Prostate gland (tissue), 2 donors: ENCODE results near the gene C1QTNF9. TPM values are rescaled to one million over a fixed set of nuclear protein-coding genes. Genes with fewer than 3 reads are reported as not detected.
"Not testable (repeated sequence)": the region's sequence is repeated elsewhere in the genome, so short reads cannot be mapped to it uniquely, and the experiment has no call there.

Experiments used
- DNase-seq: peaks from one replicate; pipeline ENCODE4 v3.0.0-alpha.2; 2019; ENCODE audit warnings: low spot score
- H3K27ac ChIP-seq, 2 donors: fragments of 200-600 bp; sonication (generic); 2 replicates each; pipeline ENCODE4 v1.5.1; 2017 to 2019
- H3K27me3 ChIP-seq: fragments of 200-600 bp; sonication (generic); replicated peaks from 2 replicates; pipeline ENCODE4 v1.5.1; 2019; ENCODE audit not compliant: insufficient read depth
- H3K36me3 ChIP-seq, 2 donors: fragments of 200-600 bp; sonication (generic); 1 replicate in 1 of 2; 2 replicates in 1 of 2; pipeline versions ENCODE4 v1.5.1 to v1.8.1; 2017 to 2019
- H3K4me1 ChIP-seq: fragments of 200-600 bp; sonication (generic); replicated peaks from 2 replicates; pipeline ENCODE4 v1.5.1; 2019
- H3K4me3 ChIP-seq, 2 donors: fragments of 200-600 bp; sonication (generic); 2 replicates each; pipeline ENCODE4 v1.5.1; 2017 to 2019
- H3K9me3 ChIP-seq: fragments of 200-600 bp; sonication (generic); 2 replicates; pipeline ENCODE4 v1.5.1; 2017
- POLR2A ChIP-seq: fragments of 450-650 bp; IDR thresholded peaks from one replicate; pipeline ENCODE4 v1.6.1; 2016; ENCODE audit warnings: antibody characterized with exemption, mild to moderate bottlenecking
- POLR2AphosphoS5 ChIP-seq: sonication (generic); formaldehyde crosslinking; IDR thresholded peaks from one replicate; pipeline ENCODE4 v1.6.1; 2017; ENCODE audit warnings: antibody characterized with exemption
- WGBS: methylation state at CpG from one replicate; pipeline ENCODE4 v1.1.5; 2018; 5-methylcytosine and 5-hydroxymethylcytosine counted together
- intact Hi-C: fragments of 100-400 bp; cut with DNase I; formaldehyde crosslinking; loops from one replicate; pipeline ENCODE4 v1.14.2; 2022
- total RNA-seq, 2 donors: library from RNA; depleted of rRNA; stranded (reverse); fragments of >200 nt; gene quantifications; one replicate each; pipeline ENCODE4 v1.1.0, GENCODE V29; 2016
- TF ChIP-seq, protein P1 (sequence below), 4 experiments: fragments of 200-600 bp in 2 of 4; fragments of 450-650 bp in 2 of 4; sonication (generic) in 2 of 4; IDR thresholded peaks; 1 replicate in 3 of 4; 2 replicates in 1 of 4; pipeline ENCODE4 v1.5.1; 2016 to 2019; ENCODE audit warnings: antibody characterized with exemption in 4 of 4, mild to moderate bottlenecking in 2 of 4, moderate library complexity in 2 of 4

C1QTNF9 gene
- total RNA-seq, 2 donors from 2014 or later, result 0.85 TPM; not detected in 1

DNA sequence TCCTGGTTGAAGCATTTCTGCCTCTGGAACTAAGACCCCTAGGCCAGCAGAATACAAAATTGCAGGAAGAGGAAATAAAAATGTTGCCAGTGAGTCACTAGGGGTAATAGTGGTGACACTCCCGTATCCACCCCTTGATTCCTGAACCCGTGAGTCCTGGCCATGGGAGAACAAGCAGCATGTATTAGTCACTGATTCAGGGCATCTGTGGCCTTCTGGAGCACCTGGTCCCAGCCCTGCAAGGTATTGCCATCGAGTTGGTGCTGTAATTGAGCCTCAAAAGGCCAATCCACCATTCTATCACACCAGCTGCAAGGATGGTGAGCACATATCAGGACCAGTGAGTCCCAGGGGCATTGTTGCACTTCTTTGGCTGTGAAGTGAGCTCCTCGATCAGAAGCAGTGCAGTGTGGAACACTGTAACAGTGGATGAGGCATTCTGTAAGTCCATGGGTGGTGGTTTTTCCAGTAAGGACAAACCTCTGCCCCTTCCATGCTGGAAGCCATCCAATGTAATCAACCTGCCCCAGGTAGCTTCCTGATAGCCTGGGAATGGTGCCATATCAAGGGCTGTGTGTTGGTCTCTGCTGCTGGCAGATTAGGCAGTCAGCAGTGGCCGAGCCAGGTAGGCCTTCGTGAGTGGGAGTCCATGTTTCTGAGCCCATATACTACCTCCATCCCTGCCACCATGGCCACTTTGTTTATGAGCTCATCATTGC, 39.6 kb downstream of the C1QTNF9 start:
- Histone ChIP-seq H3K4me3 (no peak overlapping the region), H3K4me1 (no peaks in the 10 kb centered on the region), H3K36me3 (no peaks in the 10 kb centered on the region), H3K9me3 (no peaks in the 10 kb centered on the region), H3K27ac (no peak overlapping the region), H3K27me3 (no peaks in the 10 kb centered on the region)
- TF ChIP-seq POLR2A, result no peak
- peak; percentile 74 for TF ChIP-seq POLR2AphosphoS5
- intact Hi-C loops, result no loop called here
- 51% methylated on average over 6 of the region's 6 CpGs for WGBS
- peak; percentile 80 for DNase-seq

- H3K4me3 ChIP-seq, H3K4me1 ChIP-seq, H3K27ac ChIP-seq, H3K36me3 ChIP-seq, DNase-seq, H3K27me3 ChIP-seq, H3K9me3 ChIP-seq, intact Hi-C loops: not testable (repeated sequence)
- 91% methylated on average over 3 of the region's 3 CpGs for WGBS
Measured at GRCh38 chr13:24349778-24350664, 40.6 kb downstream of the C1QTNF9 start.

DNA sequence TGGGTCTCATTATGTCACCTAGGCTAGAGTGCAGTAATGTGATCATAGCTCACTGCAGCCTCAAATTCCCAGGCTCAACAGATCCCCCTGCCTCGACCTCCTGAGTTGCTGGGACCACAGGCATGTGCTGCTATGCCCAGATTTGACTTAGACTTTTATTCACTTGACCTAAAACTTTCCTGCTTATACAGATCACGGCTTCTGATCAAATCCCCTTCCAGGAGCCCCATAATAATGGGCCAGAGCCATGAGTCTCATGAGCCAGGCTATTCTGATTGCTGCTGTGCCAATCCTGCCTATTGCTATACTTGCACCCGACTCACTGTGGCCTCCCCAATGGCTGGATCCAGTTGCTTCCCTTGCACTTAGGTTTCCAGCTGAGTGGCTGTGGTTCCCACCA, 42.0 kb downstream of the C1QTNF9 start:
- WGBS, result 84% methylated on average over 3 of the region's 3 CpGs
- intact Hi-C loops, result no loop called here
- H3K4me1 ChIP-seq, result no peaks in the 10 kb centered on the region

DNA sequence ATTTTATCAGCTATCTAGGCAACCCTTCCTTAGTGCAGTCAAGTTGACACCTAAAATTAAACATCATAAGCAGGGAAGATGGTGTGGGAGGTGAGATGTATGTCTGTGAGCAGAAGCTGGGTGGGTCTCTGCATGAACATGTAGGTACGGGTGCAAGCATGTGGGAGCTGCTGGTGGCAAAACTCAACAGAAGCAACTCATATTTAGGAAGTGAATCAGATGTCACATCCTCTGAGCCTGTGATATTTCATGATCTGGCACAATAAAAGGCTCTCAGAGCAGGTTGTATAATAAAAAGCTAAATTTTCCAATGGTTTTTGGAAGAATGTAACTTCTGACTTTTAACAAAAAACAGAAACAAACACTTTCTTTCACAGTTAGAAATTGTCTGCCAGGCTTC, 44.4 kb downstream of the C1QTNF9 start:
- intact Hi-C loops, result no loop called here
- TF ChIP-seq, protein P1, sequence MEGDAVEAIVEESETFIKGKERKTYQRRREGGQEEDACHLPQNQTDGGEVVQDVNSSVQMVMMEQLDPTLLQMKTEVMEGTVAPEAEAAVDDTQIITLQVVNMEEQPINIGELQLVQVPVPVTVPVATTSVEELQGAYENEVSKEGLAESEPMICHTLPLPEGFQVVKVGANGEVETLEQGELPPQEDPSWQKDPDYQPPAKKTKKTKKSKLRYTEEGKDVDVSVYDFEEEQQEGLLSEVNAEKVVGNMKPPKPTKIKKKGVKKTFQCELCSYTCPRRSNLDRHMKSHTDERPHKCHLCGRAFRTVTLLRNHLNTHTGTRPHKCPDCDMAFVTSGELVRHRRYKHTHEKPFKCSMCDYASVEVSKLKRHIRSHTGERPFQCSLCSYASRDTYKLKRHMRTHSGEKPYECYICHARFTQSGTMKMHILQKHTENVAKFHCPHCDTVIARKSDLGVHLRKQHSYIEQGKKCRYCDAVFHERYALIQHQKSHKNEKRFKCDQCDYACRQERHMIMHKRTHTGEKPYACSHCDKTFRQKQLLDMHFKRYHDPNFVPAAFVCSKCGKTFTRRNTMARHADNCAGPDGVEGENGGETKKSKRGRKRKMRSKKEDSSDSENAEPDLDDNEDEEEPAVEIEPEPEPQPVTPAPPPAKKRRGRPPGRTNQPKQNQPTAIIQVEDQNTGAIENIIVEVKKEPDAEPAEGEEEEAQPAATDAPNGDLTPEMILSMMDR (IDR thresholded peaks at IDR 0.05), result no peak
- TF ChIP-seq POLR2A, result no peak
- no peak for TF ChIP-seq POLR2AphosphoS5
- DNase-seq, result no peak

More for the DNA sequence above, 42.0 kb downstream of the C1QTNF9 start:
- Histone ChIP-seq H3K36me3 (no peaks in the 10 kb centered on the region), H3K9me3 (no peaks in the 10 kb centered on the region), H3K27me3 (no peaks in the 10 kb centered on the region), H3K4me3 (no peak overlapping the region), H3K27ac (no peak overlapping the region)
- DNase-seq, result no peak
- TF ChIP-seq, protein P1 (IDR thresholded peaks at IDR 0.05), result no peak
- TF ChIP-seq POLR2AphosphoS5 (no peak), POLR2A (no peak)

GRCh38 chr13:24355103-24355502, 45.7 kb downstream of the C1QTNF9 start:
- 93% methylated on average over 13 of the region's 13 CpGs for WGBS
- TF ChIP-seq POLR2AphosphoS5, result no peak
- TF ChIP-seq, protein P1 (IDR thresholded peaks at IDR 0.05), result no peak
- TF ChIP-seq POLR2A, result no peak
- H3K4me1 ChIP-seq, result no peaks in the 10 kb centered on the region
- no peak for DNase-seq
- intact Hi-C loops, result no loop called here
- no peak overlapping the region for H3K4me3 ChIP-seq
- no peak overlapping the region for H3K27ac ChIP-seq
- H3K9me3 ChIP-seq, result no peaks in the 10 kb centered on the region
- H3K27me3 ChIP-seq, result no peaks in the 10 kb centered on the region
- H3K36me3 ChIP-seq, result no peaks in the 10 kb centered on the region

More for the DNA sequence above, 44.4 kb downstream of the C1QTNF9 start:
- no peaks in the 10 kb centered on the region for H3K4me1 ChIP-seq
- H3K36me3 ChIP-seq, result no peaks in the 10 kb centered on the region
- 73% methylated on average over 1 of the region's 1 CpG for WGBS
- no peaks in the 10 kb centered on the region for H3K9me3 ChIP-seq
- H3K4me3 ChIP-seq, result no peak overlapping the region
- H3K27me3 ChIP-seq, result no peaks in the 10 kb centered on the region
- no peak overlapping the region for H3K27ac ChIP-seq
